GM21576 (cell line): ENCODE measurements around the gene ID2.

Experiments
- ATAC-seq: cut with Tn5 transposase; IDR thresholded peaks from one replicate; pipeline ENCODE4 v1.9.1; 2021; ENCODE audit warnings: mild to moderate bottlenecking, moderate library complexity; ENCODE audit not compliant: unreplicated experiment

ID2 gene

GRCh38 chr2:8647462-8647857 lies 34.4 kb upstream of the ID2 start:
- ATAC-seq = no peak

GRCh38 chr2:8648441-8649213 lies 33.2 kb upstream of the ID2 start:
- no peak for ATAC-seq

- ATAC-seq = no peak
Observed at GRCh38 chr2:8649718-8650117, 32.1 kb upstream of the ID2 start.

- no peak for ATAC-seq
Observed at GRCh38 chr2:8650256-8650655, 31.6 kb upstream of the ID2 start.

GRCh38 chr2:8652774-8653426 lies 29.0 kb upstream of the ID2 start:
- ATAC-seq = no peak

- no peak for ATAC-seq
Observed at GRCh38 chr2:8653485-8653884, 28.4 kb upstream of the ID2 start.

- ATAC-seq = no peak
Observed at GRCh38 chr2:8654041-8654440, 27.8 kb upstream of the ID2 start.

- ATAC-seq = no peak
Observed at GRCh38 chr2:8654483-8654882, 27.4 kb upstream of the ID2 start.

GRCh38 chr2:8656160-8656641 lies 25.7 kb upstream of the ID2 start:
- ATAC-seq = no peak

GRCh38 chr2:8656811-8657210 lies 25.0 kb upstream of the ID2 start:
- ATAC-seq = no peak

GRCh38 chr2:8657423-8658062 lies 24.3 kb upstream of the ID2 start:
- ATAC-seq = no peak

- no peak for ATAC-seq
Observed at GRCh38 chr2:8658064-8658862, 23.6 kb upstream of the ID2 start.

- no peak for ATAC-seq
Observed at GRCh38 chr2:8659092-8659734, 22.6 kb upstream of the ID2 start.

GRCh38 chr2:8659735-8660492 lies 21.9 kb upstream of the ID2 start:
- ATAC-seq = no peak

GRCh38 chr2:8661235-8661634 lies 20.6 kb upstream of the ID2 start:
- ATAC-seq = no peak

- no peak for ATAC-seq
Observed at GRCh38 chr2:8661736-8662135, 20.1 kb upstream of the ID2 start.

GRCh38 chr2:8662239-8662879 lies 19.5 kb upstream of the ID2 start:
- no peak for ATAC-seq

- no peak for ATAC-seq
Observed at GRCh38 chr2:8663997-8664396, 17.9 kb upstream of the ID2 start.

GRCh38 chr2:8666581-8666980 lies 15.3 kb upstream of the ID2 start:
- ATAC-seq = no peak
